HEK293 (cell line): ENCODE data around the gene TPO.

Experiments
- CTCF ChIA-PET: fragments of 350-600 bp; formaldehyde crosslinking; extraction: SDS; loops from one replicate; lab custom pipeline; 2021; ENCODE audit warnings: antibody characterized with exemption; lab: Yijun Ruan, JAX
- POLR2A ChIA-PET: fragments of 300-600 bp; formaldehyde crosslinking; extraction: SDS; loops from one replicate; lab custom pipeline; 2020; ENCODE audit warnings: antibody characterized with exemption, inconsistent platforms; lab: Yijun Ruan, JAX
- H3K27ac ChIP-seq: fragments of 200-500 bp; sonication (Bioruptor generic); 2 replicates; pipeline ENCODE4 v1.5.1; 2014; ENCODE audit warnings: low read depth, low read length, control low read depth, inconsistent platforms; ENCODE audit errors: extremely low read depth
- H3K36me3 ChIP-seq, 2 experiments: fragments of 200-500 bp in 1 of 2; sonication (Bioruptor generic) in 1 of 2; 1 replicate in 1 of 2; 2 replicates in 1 of 2; pipeline ENCODE4 v1.5.1; 2014 to 2017; ENCODE audit warnings: inconsistent platforms in 2 of 2, low read length in 2 of 2; ENCODE audit not compliant: control insufficient read depth in 2 of 2, insufficient read depth in 1 of 2
- H3K4me1 ChIP-seq: fragments of 200-500 bp; sonication (Bioruptor generic); 2 replicates; pipeline ENCODE4 v1.5.1; 2014; ENCODE audit warnings: mild to moderate bottlenecking, low read length, inconsistent platforms; ENCODE audit not compliant: control insufficient read depth, insufficient read depth
- H3K4me3 ChIP-seq: 2 replicates; pipeline ENCODE4 v1.5.1; 2011; ENCODE audit warnings: low read depth, mild to moderate bottlenecking, control low read depth, low read length, moderate library complexity
- H3K9me3 ChIP-seq: fragments of 200-500 bp; sonication (Bioruptor generic); 2 replicates; pipeline ENCODE4 v1.5.1; 2014; ENCODE audit warnings: low read depth, low read length, inconsistent platforms; ENCODE audit not compliant: control insufficient read depth, insufficient read depth
- IKZF3 ChIP-seq: fragments of 450-650 bp; IDR thresholded peaks from 2 replicates; pipeline ENCODE4 v1.5.0; 2018; ENCODE audit warnings: missing biosample characterization, mild to moderate bottlenecking, missing genetic modification characterization, moderate library complexity
- KLF10 ChIP-seq: fragments of 450-650 bp; IDR thresholded peaks from 2 replicates; pipeline ENCODE4 v1.5.1; 2018; ENCODE audit warnings: missing biosample characterization, mild to moderate bottlenecking, missing genetic modification characterization
- MEIS1 ChIP-seq: sonication (generic); formaldehyde crosslinking; IDR thresholded peaks from 2 replicates; pipeline ENCODE4 v1.8.1; 2022; ENCODE audit warnings: missing genetic modification reagents, mild to moderate bottlenecking, borderline replicate concordance
- MZF1 ChIP-seq: fragments of 450-650 bp; formaldehyde crosslinking; IDR thresholded peaks from 2 replicates; pipeline ENCODE4 v1.5.1; 2017; ENCODE audit warnings: missing biosample characterization, missing genetic modification characterization, borderline replicate concordance
- RBAK ChIP-seq: fragments of 450-650 bp; formaldehyde crosslinking; IDR thresholded peaks from 2 replicates; pipeline ENCODE4 v1.5.1; 2016; ENCODE audit warnings: missing biosample characterization, missing genetic modification characterization
- ZBTB1 ChIP-seq: fragments of 450-650 bp; formaldehyde crosslinking; IDR thresholded peaks from 2 replicates; pipeline ENCODE4 v1.5.1; 2016; ENCODE audit warnings: missing biosample characterization, missing genetic modification characterization
- ZBTB20 ChIP-seq: fragments of 450-650 bp; formaldehyde crosslinking; IDR thresholded peaks from 2 replicates; pipeline ENCODE4 v1.5.1; 2016; ENCODE audit warnings: missing biosample characterization, missing genetic modification characterization
- ZFHX2 ChIP-seq: fragments of 450-650 bp; formaldehyde crosslinking; conservative IDR thresholded peaks from 2 replicates; pipeline ENCODE4 v1.5.1; 2016; ENCODE audit warnings: missing biosample characterization, missing genetic modification characterization
- ZNF10 ChIP-seq: fragments of 450-650 bp; formaldehyde crosslinking; IDR thresholded peaks from 2 replicates; pipeline ENCODE4 v1.5.1; 2017; ENCODE audit warnings: missing biosample characterization, missing genetic modification characterization
- ZNF274 ChIP-seq, 2 experiments: fragments of 200-500 bp in 1 of 2; fragments of 450-650 bp in 1 of 2; sonication (Bioruptor generic) in 1 of 2; formaldehyde crosslinking in 1 of 2; IDR thresholded peaks; 2 replicates each; pipeline versions ENCODE4 v1.5.1 to v1.6.1; 2014 to 2016; ENCODE audit warnings: borderline replicate concordance in 1 of 2, inconsistent platforms in 1 of 2, low read length in 1 of 2, missing biosample characterization in 1 of 2, missing genetic modification characterization in 1 of 2
- ZNF426 ChIP-seq: fragments of 450-650 bp; formaldehyde crosslinking; IDR thresholded peaks from 2 replicates; pipeline ENCODE4 v1.5.1; 2017; ENCODE audit warnings: missing biosample characterization, missing genetic modification characterization, mild to moderate bottlenecking, inconsistent platforms, moderate library complexity
- ZNF626 ChIP-seq: fragments of 450-650 bp; sonication (Bioruptor Pico); formaldehyde crosslinking; IDR thresholded peaks from 2 replicates; pipeline ENCODE4 v1.5.1; 2018; ENCODE audit warnings: missing biosample characterization, missing genetic modification characterization, inconsistent platforms
- ZNF701 ChIP-seq: fragments of 450-650 bp; formaldehyde crosslinking; IDR thresholded peaks from 2 replicates; pipeline ENCODE4 v1.5.1; 2016; ENCODE audit warnings: missing biosample characterization, missing genetic modification characterization
- ZNF777 ChIP-seq: fragments of 450-650 bp; formaldehyde crosslinking; IDR thresholded peaks from 2 replicates; pipeline ENCODE4 v1.5.1; 2017; ENCODE audit warnings: missing biosample characterization, missing genetic modification characterization, borderline replicate concordance
- ZSCAN23 ChIP-seq: fragments of 450-650 bp; formaldehyde crosslinking; IDR thresholded peaks from 2 replicates; pipeline ENCODE4 v1.5.1; 2016; ENCODE audit warnings: missing biosample characterization, missing genetic modification characterization
- TF ChIP-seq, protein P1 (sequence below): fragments of 450-650 bp; formaldehyde crosslinking; IDR thresholded peaks from 2 replicates; pipeline ENCODE4 v1.5.0; 2017; ENCODE audit warnings: missing biosample characterization, missing genetic modification characterization, borderline replicate concordance
- TF ChIP-seq, protein P2 (sequence below): fragments of 450-650 bp; IDR thresholded peaks from 2 replicates; pipeline ENCODE4 v1.5.1; 2018; ENCODE audit warnings: missing biosample characterization, mild to moderate bottlenecking, missing genetic modification characterization

The TPO gene

DNA sequence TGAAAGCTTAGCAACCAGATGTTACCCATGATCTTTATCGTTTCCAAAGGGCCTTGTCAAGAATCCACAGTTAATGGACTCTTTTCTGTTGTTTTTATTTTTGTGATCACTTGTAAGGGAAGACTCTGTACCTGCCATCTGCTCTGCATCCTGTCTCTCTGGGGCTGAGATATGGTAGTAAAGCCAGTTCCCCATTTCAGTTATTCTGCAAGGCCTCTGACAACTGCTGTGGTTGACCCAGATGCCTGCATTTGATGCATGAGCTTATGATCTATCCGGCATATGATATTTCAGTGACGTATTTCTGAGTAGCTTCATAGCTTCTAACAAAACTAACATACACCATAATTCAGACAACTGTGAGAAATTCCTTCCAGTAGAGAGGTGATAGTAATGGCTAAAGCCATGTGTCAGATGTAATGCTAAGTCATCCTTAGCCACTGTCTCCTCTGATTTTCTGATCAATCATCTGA, 105.1 kb downstream of the TPO start:
- Histone ChIP-seq H3K27ac (no peak overlapping the region), H3K9me3 (no peaks in the 10 kb centered on the region), H3K4me3 (no peak overlapping the region), H3K36me3 (no peaks in the 10 kb centered on the region), H3K4me1 (no peaks in the 10 kb centered on the region)
- ChIA-PET POLR2A (no interaction called here), CTCF (interaction anchor here (0.7 to 1.1 kb wide), 2 partner anchors 20 to 564 kb away, joined by 3 read pairs; no protein-coding TSS in a partner anchor)
- TF ChIP-seq IKZF3 (tag by site-specific recombination) (no peak), ZFHX2 (tag by site-specific recombination) (no peak), MZF1 (tag by site-specific recombination) (no peak), ZBTB20 (tag by site-specific recombination) (no peak), ZNF777 (no peak), MEIS1 (CRISPR knock-in tag) (no peak), ZNF274 (IDR thresholded peaks at IDR 0.05; ENCODE audit: low read length) (no peak), ZNF274 (tag by site-specific recombination; IDR thresholded peaks at IDR 0.05; ENCODE audit: borderline replicate concordance) (no peak), ZNF701 (tag by site-specific recombination) (no peak), ZNF426 (tag by site-specific recombination) (no peak), ZBTB1 (no peak), KLF10 (no peak), ZNF10 (tag by site-specific recombination) (no peak), RBAK (tag by site-specific recombination) (no peak)
- TF ChIP-seq, protein P1, sequence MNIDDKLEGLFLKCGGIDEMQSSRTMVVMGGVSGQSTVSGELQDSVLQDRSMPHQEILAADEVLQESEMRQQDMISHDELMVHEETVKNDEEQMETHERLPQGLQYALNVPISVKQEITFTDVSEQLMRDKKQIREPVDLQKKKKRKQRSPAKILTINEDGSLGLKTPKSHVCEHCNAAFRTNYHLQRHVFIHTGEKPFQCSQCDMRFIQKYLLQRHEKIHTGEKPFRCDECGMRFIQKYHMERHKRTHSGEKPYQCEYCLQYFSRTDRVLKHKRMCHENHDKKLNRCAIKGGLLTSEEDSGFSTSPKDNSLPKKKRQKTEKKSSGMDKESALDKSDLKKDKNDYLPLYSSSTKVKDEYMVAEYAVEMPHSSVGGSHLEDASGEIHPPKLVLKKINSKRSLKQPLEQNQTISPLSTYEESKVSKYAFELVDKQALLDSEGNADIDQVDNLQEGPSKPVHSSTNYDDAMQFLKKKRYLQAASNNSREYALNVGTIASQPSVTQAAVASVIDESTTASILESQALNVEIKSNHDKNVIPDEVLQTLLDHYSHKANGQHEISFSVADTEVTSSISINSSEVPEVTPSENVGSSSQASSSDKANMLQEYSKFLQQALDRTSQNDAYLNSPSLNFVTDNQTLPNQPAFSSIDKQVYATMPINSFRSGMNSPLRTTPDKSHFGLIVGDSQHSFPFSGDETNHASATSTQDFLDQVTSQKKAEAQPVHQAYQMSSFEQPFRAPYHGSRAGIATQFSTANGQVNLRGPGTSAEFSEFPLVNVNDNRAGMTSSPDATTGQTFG, result no peak
- TF ChIP-seq, protein P2, sequence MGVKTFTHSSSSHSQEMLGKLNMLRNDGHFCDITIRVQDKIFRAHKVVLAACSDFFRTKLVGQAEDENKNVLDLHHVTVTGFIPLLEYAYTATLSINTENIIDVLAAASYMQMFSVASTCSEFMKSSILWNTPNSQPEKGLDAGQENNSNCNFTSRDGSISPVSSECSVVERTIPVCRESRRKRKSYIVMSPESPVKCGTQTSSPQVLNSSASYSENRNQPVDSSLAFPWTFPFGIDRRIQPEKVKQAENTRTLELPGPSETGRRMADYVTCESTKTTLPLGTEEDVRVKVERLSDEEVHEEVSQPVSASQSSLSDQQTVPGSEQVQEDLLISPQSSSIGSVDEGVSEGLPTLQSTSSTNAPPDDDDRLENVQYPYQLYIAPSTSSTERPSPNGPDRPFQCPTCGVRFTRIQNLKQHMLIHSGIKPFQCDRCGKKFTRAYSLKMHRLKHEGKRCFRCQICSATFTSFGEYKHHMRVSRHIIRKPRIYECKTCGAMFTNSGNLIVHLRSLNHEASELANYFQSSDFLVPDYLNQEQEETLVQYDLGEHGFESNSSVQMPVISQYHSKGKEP, result no peak

DNA sequence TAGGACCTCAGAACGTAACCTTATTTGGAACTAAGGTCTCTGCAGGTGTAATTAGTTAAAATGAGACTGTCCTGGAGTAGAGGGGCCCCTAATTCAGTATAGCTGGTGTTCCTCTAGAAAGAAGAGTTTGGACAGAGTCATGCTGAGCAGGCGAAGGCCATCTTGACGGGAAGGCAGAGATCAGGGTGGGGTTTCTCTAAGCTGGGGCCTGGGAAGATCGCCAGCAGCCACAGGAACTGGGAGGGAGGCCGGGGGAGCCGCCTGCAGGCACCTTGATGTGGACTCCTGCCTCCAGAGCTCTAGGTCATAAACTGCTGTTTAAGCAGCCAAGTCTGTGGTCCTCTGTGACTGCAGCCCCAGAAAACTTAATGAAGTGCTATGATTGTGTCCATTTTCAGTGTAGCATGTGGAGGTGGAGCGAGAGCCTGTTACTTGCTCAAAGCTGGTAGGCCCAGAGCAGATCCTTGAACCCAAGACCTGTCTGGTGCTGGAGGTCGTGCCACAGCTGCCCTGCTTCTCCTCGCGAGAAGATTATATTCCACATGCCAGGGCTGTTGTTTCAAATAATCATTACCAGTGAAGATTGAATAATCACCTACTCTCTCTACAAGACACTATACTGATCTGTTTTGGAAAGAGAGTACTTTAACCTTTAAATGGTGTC, 105.7 kb downstream of the TPO start:
- CTCF ChIA-PET, result interaction anchor here (0.7 to 1.1 kb wide), 2 partner anchors 19 to 564 kb away, joined by 3 read pairs; no protein-coding TSS in a partner anchor
- POLR2A ChIA-PET, result no interaction called here
- Histone ChIP-seq H3K27ac (no peak overlapping the region), H3K4me1 (no peaks in the 10 kb centered on the region), H3K9me3 (no peaks in the 10 kb centered on the region), H3K36me3 (no peaks in the 10 kb centered on the region), H3K4me3 (no peak overlapping the region)
- no peak for TF ChIP-seq ZNF626 (tag by site-specific recombination)
- no peak for TF ChIP-seq ZSCAN23
- TF ChIP-seq MZF1 (tag by site-specific recombination), result no peak
